H4 (cell line): ENCODE data around the gene CPED1. TPM values are rescaled to one million over a fixed set of nuclear protein-coding genes. Genes with fewer than 3 reads are reported as not detected.
"Not testable (repeated sequence)": the region's sequence is repeated elsewhere in the genome, so short reads cannot be mapped to it uniquely, and the experiment has no call there.

ENCODE experiments used
- DNase-seq: peaks from one replicate; pipeline ENCODE4 v3.0.0-alpha.2; 2015; ENCODE audit warnings: low spot score
- total RNA-seq: library from RNA; depleted of rRNA; stranded (reverse); fragments of >200 nt; shearing (Covaris generic); gene quantifications from 2 replicates; pipeline ENCODE4 v1.2.3, GENCODE V29; 2014

Gene CPED1
- total RNA-seq, 1 experiment from 2014 or later: 26.5 TPM

DNA sequence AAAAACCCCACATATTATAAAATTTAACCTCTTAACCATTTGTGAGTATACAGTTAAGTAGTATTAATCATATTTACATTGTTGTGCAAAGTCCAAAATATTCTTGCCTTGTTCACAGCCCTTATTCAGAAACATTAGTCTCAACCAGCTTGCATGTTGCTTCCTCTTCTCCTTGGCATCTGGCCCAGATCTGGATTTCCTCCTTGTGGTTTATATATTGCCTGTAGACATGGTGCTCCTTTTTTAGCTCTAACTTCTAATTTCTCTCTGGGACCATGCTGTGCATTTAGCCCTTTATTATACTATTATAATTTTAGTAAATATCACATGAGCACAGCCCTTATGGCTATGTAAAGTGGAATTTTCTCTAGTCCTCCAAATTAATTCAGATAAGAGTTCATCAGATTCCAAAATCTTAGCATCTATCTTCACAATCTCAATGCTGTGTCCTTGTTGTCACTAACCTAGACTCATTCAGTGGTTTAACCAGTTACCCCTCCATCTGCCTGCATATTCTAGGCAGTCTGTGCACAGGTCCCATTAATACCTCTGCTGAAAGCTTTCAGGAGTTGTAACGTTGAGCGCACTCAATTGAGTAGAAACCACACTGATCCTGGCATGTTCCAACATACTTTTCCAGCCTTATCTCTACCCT, 7.9 kb downstream of the CPED1 start:
- DNase-seq: peak; percentile 89

GRCh38 chr7:120996988-120997345, 8.5 kb downstream of the CPED1 start:
- no peak for DNase-seq

DNA sequence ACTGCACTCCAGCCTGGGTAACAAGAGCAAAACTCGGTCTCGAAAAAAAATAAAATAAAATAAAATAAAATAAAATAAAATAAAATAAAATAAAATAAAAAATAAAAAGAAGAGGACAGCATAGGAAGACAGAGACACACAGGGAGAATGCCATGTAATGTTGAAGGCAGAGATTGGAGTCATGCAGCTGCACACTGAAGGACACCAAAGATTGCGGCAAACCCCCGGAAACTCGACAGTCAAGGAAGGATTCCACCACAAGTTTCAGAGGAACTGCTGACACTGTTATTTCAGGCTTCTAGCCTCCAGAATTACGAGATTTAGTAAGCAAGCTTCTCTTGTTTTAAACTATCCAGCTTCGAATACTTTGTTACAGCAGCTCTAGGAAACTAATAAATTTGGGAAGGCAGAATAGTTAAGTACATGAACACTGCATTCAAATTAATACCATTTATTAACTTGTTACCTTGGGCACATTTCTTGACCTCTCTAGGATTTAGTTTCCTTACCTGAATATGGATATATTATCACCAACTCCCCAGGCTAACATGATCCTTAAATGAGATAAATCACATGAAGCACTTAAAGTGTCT, 9.5 kb downstream of the CPED1 start:
- no peak for DNase-seq

GRCh38 chr7:120998520-120998919, 10.0 kb downstream of the CPED1 start:
- no peak for DNase-seq

GRCh38 chr7:120998996-120999565, 10.6 kb downstream of the CPED1 start:
- DNase-seq: no peak

DNA sequence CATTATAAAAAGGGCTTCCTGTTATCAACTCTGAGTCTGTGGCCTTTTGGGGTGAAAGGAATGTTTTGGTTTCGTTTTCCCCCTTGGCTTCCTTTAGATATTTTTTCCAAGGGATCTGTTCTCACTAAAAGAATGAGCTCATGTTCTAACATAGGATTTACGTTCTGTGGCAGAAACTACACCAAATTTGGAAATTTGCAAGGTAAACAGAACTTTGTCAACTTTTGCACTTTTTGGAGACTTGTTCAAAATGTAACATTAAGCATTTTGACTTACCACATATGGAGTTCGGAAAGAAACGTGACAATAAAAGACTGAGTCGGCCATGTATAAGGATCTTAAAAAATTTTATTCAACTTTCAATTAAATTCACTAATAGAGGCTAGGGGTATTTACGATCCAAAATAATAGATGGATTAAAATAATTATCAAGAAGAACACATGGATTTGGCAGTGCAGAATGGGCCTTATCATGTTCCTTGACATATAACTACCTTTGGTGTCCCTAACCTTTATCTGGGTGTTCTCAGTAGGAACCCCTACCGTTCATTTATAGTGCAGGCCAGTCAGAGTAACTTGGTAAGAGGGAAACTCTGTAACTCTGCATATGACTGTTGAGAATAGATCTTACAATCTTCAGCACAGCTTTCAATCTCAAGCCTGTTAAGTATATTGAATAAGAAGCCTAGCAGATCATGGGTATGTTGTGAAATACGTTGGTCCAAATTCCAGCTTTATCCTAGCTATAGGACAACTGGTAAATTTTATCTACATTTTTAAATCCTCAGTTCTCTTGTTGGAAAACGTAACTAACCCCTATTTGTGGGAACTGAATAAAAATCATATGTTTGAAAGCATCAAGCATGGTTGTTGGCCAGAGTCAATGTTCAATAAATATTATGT, 11.8 kb downstream of the CPED1 start:
- DNase-seq: peak; percentile 67

DNA sequence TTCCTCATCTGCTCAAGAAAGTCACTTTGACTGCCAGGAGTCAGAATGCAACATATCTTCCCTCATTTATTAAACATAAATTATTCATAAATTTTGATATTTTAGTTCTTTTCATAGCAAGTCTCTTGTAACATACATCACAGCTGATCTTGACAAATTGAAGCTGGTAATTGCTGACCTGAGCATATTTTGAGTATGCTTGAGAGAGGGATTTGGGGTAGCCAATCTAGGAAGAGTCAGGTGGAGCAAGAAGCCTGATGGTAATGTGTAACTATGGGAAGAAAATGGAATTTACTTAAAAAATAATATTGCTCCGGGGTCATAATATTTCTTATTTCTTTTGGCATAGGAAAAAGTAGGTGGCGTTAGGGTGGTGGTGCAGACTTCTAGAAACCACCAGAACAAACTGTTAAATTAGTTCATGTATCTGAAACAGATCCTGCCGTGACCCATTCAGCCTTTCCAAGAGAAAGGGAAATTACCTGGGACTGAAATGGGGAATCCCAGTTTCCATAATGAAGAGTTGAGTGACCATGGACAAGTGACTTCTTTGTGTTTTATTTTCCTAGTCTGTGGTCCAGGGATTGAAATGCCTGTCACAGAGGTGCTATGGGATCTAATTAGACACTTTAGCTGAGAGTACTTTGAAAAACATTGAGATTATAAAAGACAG, 12.9 kb downstream of the CPED1 start:
- DNase-seq: no peak

DNA sequence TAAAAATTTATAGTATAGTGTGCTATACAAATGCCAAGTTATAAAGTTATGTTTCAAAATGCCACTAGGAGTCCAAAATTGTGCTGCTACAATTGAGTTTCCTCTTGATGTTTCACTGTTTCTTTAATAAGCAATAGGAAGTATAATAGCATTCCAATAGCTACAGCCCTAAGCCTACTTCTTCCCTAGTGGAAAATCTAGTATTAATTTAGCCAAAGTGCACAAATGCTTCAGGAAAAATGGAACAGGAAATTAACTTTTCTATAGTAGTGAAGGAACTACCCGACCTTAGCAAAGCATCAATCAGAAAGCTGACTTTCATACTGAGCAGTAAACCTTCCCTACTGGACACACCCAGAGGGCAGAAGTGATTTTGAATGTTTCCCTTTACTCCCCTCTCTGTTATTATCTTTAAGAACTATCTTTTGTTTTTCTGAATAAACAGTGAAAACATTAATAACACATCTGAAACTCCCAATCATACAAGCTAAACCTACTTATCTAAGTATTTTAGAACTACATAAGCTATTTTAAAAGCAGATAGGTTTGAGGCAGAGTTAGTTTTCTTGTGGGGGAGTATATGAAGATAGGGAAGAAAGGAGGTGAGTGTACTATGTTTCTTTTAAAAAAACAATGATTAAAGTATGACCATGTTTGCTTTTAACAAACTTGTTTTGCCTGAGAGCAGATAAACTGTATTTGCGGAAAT, 13.7 kb downstream of the CPED1 start:
- DNase-seq: no peak

DNA sequence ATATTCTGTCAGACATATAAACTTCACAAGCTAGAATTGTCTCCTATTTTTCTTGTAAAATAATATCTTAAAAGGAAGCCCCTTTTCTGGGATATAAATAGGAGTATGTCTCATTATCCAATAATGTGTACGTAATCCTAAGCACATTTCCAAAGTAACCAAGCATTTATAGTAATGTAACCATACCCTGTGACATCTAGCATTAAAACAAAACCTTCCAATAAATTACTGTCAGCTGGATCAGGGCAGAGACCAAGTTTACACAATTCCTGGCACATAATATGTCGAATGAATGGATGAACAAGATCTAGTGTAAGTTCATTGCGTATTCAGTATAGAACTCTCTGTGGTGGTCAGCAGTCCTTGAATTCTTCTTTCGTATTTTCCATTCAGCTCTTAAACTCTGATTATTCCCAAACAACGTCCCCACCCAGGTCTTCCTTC, 14.3 kb downstream of the CPED1 start:
- DNase-seq: no peak

GRCh38 chr7:121003986-121004685, 15.6 kb downstream of the CPED1 start:
- no peak for DNase-seq

GRCh38 chr7:121005058-121005457, 16.5 kb downstream of the CPED1 start:
- DNase-seq: not testable (repeated sequence)

- DNase-seq: no peak
Measured at GRCh38 chr7:121005996-121006584, 17.6 kb downstream of the CPED1 start.

DNA sequence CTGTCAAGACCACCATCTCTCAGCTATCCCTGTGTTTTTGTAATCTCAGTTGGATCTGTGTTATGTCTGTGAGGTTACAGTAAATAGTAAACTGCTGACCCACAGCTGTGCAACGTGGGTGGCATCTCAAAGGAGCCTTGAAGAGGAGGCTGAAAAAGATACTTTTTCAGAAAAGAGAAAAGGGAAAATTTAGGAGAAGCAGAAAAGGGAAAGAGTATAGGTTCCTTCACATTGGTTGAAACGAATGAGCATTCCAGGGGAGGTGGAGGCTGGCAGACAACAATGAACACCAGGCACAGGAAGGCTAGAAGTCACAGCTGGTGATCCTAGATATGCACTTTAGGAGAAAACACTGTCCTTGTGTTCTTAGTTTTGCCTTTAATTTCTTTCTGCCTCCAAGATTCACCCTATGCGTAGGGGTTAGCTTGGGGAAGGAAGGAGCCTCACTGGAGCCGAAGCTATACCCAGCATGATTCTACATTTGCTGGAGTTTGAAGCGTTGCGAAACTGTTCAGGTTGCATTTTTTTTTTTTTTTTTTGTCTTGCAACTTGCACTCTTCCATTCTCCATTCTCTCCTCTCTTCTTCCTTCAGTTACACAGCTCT, 18.3 kb downstream of the CPED1 start:
- DNase-seq: no peak

- no peak for DNase-seq
Measured at GRCh38 chr7:121008816-121009215, 20.3 kb downstream of the CPED1 start.

- DNase-seq: no peak
Measured at GRCh38 chr7:121011401-121011800, 22.9 kb downstream of the CPED1 start.

- no peak for DNase-seq
Measured at GRCh38 chr7:121012170-121012874, 23.8 kb downstream of the CPED1 start.

- no peak for DNase-seq
Measured at GRCh38 chr7:121012919-121013318, 24.4 kb downstream of the CPED1 start.

DNA sequence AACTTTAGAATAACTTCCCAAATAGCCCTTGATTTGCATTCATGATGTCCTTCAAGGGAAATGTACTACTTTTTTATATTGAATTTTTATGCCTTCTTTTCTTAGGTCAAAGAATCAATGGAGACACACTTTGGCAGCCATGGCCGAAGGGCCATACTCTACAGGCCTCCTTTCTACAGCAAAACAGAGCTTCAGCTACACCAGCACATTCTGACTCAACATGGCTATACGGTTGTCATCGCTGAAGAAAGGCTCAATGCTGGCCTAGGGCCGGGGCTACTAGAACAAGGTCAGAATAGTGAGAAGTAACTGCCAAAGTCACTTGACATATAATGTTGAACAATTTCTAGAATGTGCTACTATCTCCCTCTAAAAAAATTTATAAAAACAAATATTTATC, 27.0 kb downstream of the CPED1 start:
- DNase-seq: no peak

- DNase-seq: peak; percentile 39
Measured at GRCh38 chr7:121016966-121017365, 28.5 kb downstream of the CPED1 start.
